ENCODE results near the gene CCNB3.

The CCNB3 gene

DNA sequence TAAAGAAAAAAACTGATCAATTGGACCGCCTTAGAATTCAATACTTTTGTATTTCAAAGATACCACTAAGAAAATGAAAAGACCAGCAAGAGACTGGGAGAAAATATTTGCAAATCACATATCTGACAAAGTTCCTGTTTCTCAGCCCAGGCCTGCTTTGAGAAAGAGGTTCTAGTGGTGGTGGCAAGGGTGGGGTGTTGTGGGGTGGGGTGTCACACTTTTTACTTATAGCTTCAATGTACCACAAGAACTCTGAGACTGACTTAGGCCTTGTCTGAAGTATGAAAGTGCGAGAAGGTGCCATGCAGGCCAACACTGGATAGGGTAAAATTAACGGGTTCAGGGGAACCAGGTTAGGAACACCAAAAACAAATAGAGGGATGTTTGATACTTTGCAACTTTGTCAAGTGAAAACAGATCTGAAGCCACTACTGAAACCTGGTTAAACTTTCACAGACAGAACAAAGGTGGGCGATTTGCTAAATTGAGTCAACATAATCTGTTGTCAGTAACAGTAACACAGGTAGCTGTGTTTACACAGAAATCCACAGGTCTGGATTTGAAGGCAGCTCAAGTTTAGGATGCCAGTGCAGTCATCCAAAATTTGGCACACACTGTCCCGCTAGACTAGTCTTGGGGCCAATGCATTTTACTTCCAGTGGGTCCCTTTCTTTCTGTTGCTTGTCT, 177.3 kb downstream of the CCNB3 start:
- no peak for DNase-seq

DNA sequence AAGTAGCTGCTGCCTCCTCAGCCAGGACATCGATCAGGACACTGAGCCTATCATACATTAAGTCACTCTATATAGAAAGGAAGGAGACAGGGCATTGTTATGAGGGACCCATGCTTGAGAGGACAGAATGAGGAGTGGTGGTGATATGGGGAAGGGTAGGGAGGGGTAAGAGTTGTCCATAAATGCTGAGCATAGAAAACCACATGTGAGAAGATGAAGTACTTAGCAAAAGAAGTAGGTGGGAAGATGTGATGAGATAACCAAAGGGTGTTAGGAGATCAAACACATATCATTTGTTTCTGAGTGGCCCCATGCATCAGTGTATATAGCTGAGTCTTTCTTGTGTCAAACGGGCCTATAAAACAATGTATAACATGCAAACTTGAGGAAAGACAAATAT, 182.0 kb downstream of the CCNB3 start:
- DNase-seq, result no peak

DNA sequence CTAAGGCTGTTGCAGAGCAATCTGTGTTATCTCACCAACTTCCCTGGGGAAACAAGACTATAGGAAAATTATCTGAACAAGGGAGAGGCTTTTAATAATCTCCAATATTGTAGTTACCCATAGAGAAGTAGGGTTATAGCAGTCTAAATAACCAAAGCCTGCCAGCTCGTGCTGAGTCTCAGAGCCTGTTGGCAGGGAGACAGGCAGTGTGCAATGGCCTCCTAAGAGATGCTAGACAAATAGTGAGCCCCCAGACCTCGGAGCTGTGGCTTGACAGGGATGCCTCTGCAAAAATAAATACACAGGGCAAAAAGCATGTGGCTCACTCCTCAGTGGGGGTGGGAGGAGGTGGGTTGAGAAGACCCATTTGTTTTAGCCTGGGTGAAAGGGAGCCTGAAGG, 189.3 kb downstream of the CCNB3 start:
- no peak for DNase-seq
